Astrocyte (in vitro differentiated cells and primary cell): Measurements from ENCODE around the gene CDKN2AIP. TPM values are rescaled to one million over a fixed set of nuclear protein-coding genes. Genes with fewer than 3 reads are reported as not detected.
A peak's percentile ranks its signal among the peaks of the same experiment; 100 is the strongest.

Experiments used
- DNase-seq: peaks from one replicate; pipeline ENCODE4 v3.0.0-alpha.2; 2010; ENCODE audit warnings: low read depth
- FAIRE-seq: peaks from 2 replicates; lab custom pipeline; 2011; peaks lifted over from hg19 to GRCh38; lab: Jason Lieb, UNC
- H2AFZ ChIP-seq: 2 replicates; pipeline ENCODE4 v1.6.0; 2012; ENCODE audit warnings: low read depth, low read length, inconsistent platforms
- H3K27ac ChIP-seq: 2 replicates; pipeline ENCODE4 v1.5.1; 2011; ENCODE audit warnings: low read depth, low read length, inconsistent platforms
- H3K27me3 ChIP-seq: 2 replicates; pipeline ENCODE4 v1.6.0; 2011; ENCODE audit warnings: low read length, inconsistent platforms; ENCODE audit not compliant: insufficient read depth
- H3K36me3 ChIP-seq: 2 replicates; pipeline ENCODE4 v1.5.1; 2011; ENCODE audit warnings: low read length, inconsistent platforms; ENCODE audit not compliant: insufficient read depth
- H3K4me1 ChIP-seq: 2 replicates; pipeline ENCODE4 v1.5.1; 2011; ENCODE audit warnings: low read length, inconsistent platforms; ENCODE audit not compliant: insufficient read depth
- H3K4me2 ChIP-seq: 2 replicates; pipeline ENCODE4 v1.6.0; 2012; ENCODE audit warnings: low read length, inconsistent platforms
- H3K4me3 ChIP-seq: 2 replicates; pipeline ENCODE4 v1.5.1; 2011; ENCODE audit warnings: low read depth, mild to moderate bottlenecking, low read length, inconsistent platforms; ENCODE audit not compliant: insufficient read depth
- H3K79me2 ChIP-seq: 2 replicates; pipeline ENCODE4 v1.6.0; 2012; ENCODE audit warnings: mild to moderate bottlenecking, low read length, inconsistent platforms; ENCODE audit not compliant: insufficient read depth
- H3K9ac ChIP-seq: 2 replicates; pipeline ENCODE4 v1.6.0; 2012; ENCODE audit warnings: mild to moderate bottlenecking, low read length, inconsistent platforms
- H3K9me3 ChIP-seq: 2 replicates; pipeline ENCODE4 v1.5.1; 2012; ENCODE audit warnings: low read depth, mild to moderate bottlenecking, low read length, inconsistent platforms; ENCODE audit not compliant: insufficient read depth
- H4K20me1 ChIP-seq: 2 replicates; pipeline ENCODE4 v1.6.0; 2012; ENCODE audit warnings: low read length, inconsistent platforms; ENCODE audit not compliant: insufficient read depth
- H3K27ac Mint-ChIP-seq: one replicate; pipeline ENCODE4 v1.8.0; 2021; ENCODE audit warnings: mild to moderate bottlenecking, mixed read lengths; ENCODE audit not compliant: unreplicated experiment
- H3K27me3 Mint-ChIP-seq: one replicate; pipeline ENCODE4 v1.8.0; 2021; ENCODE audit warnings: low read depth, mixed read lengths; ENCODE audit not compliant: unreplicated experiment
- H3K36me3 Mint-ChIP-seq: one replicate; pipeline ENCODE4 v1.8.0; 2021; ENCODE audit warnings: low read depth, mixed read lengths; ENCODE audit not compliant: unreplicated experiment
- H3K4me1 Mint-ChIP-seq: one replicate; pipeline ENCODE4 v1.8.0; 2021; ENCODE audit warnings: low read depth, mixed read lengths; ENCODE audit not compliant: unreplicated experiment
- H3K4me3 Mint-ChIP-seq: one replicate; pipeline ENCODE4 v1.8.0; 2021; ENCODE audit warnings: mild to moderate bottlenecking, moderate library complexity, mixed read lengths; ENCODE audit not compliant: unreplicated experiment
- H3K9me3 Mint-ChIP-seq: one replicate; pipeline ENCODE4 v1.8.0; 2021; ENCODE audit warnings: mild to moderate bottlenecking, mixed read lengths; ENCODE audit not compliant: unreplicated experiment
- CTCF ChIP-seq: IDR thresholded peaks from 2 replicates; pipeline ENCODE4 v1.5.1; 2011; ENCODE audit warnings: low read depth, mild to moderate bottlenecking, inconsistent platforms, low read length, moderate library complexity; ENCODE audit not compliant: insufficient read depth
- EZH2 ChIP-seq: IDR thresholded peaks from 2 replicates; pipeline ENCODE4 v1.6.1; 2012; ENCODE audit warnings: mild to moderate bottlenecking, low read length, inconsistent platforms; ENCODE audit not compliant: insufficient read depth
- total RNA-seq: library from RNA; stranded (reverse); gene quantifications from 2 replicates; pipeline ENCODE4 v1.2.1, GENCODE V29; 2021

The CDKN2AIP gene
- total RNA-seq, 1 donor from 2014 or later = 11.6 TPM

GRCh38 chr4:183449193-183449882, 4.9 kb downstream of the CDKN2AIP start:
- Histone ChIP-seq H3K36me3 (peaks cover 23% of the 10 kb centered on the region), H3K4me3 (peak overlapping the region; percentile 23), H3K79me2 (peaks cover 36% of the 10 kb centered on the region), H3K27me3 (no peaks in the 10 kb centered on the region), H3K4me2 (peak overlapping the region; percentile 65), H3K9ac (no peak overlapping the region), H2AFZ (no peak overlapping the region), H3K27ac (peak overlapping the region; percentile 61), H3K4me1 (peaks cover 22% of the 10 kb centered on the region), H3K9me3 (no peaks in the 10 kb centered on the region), H4K20me1 (peaks cover 28% of the 10 kb centered on the region)
- Mint-ChIP-seq H3K4me1 (peaks cover 12% of the 10 kb centered on the region), H3K27me3 (no peaks in the 10 kb centered on the region), H3K36me3 (peaks cover 12% of the 10 kb centered on the region), H3K27ac (no peak overlapping the region), H3K9me3 (no peaks in the 10 kb centered on the region), H3K4me3 (no peak overlapping the region)
- no peak for TF ChIP-seq EZH2
- no peak for TF ChIP-seq CTCF
- FAIRE-seq (no peak), DNase-seq (peak; percentile 89)

GRCh38 chr4:183450108-183450507, 5.7 kb downstream of the CDKN2AIP start:
- H3K4me3 Mint-ChIP-seq = no peak overlapping the region
- DNase-seq = no peak
- Histone ChIP-seq H3K9me3 (no peaks in the 10 kb centered on the region), H4K20me1 (peaks cover 24% of the 10 kb centered on the region), H3K36me3 (peaks cover 23% of the 10 kb centered on the region), H3K4me1 (peaks cover 23% of the 10 kb centered on the region), H2AFZ (no peak overlapping the region), H3K4me3 (no peak overlapping the region), H3K27me3 (no peaks in the 10 kb centered on the region), H3K9ac (no peak overlapping the region), H3K4me2 (peak overlapping the region; percentile 65), H3K79me2 (peaks cover 30% of the 10 kb centered on the region), H3K27ac (peak overlapping the region; percentile 47)
- no peak overlapping the region for H3K27ac Mint-ChIP-seq
- H3K36me3 Mint-ChIP-seq = peaks cover 14% of the 10 kb centered on the region
- FAIRE-seq = no peak
- H3K9me3 Mint-ChIP-seq = no peaks in the 10 kb centered on the region
- H3K4me1 Mint-ChIP-seq = peaks cover 12% of the 10 kb centered on the region
- no peaks in the 10 kb centered on the region for H3K27me3 Mint-ChIP-seq
- TF ChIP-seq EZH2 (no peak), CTCF (no peak)
